KMS-11 (cell line): ENCODE measurements around the gene DUSP3.

ENCODE experiments used
- H2AFZ ChIP-seq: fragments of 200-600 bp; sonication (generic); 2 replicates; pipeline ENCODE4 v1.6.1; 2016; ENCODE audit warnings: antibody characterized with exemption, mixed run types, low read depth
- H3K27ac ChIP-seq: fragments of 200-600 bp; sonication (generic); 2 replicates; pipeline ENCODE4 v1.6.1; 2016; ENCODE audit warnings: mild to moderate bottlenecking, mixed run types
- H3K27me3 ChIP-seq: fragments of 200-600 bp; sonication (generic); 2 replicates; pipeline ENCODE4 v1.6.1; 2017; ENCODE audit warnings: mild to moderate bottlenecking, low read depth, mixed run types, moderate library complexity; ENCODE audit not compliant: insufficient read depth
- H3K36me3 ChIP-seq: fragments of 200-600 bp; sonication (generic); 2 replicates; pipeline ENCODE4 v1.6.1; 2017; ENCODE audit warnings: mild to moderate bottlenecking, mixed run types; ENCODE audit not compliant: insufficient read depth
- H3K4me1 ChIP-seq: fragments of 200-600 bp; sonication (generic); 2 replicates; pipeline ENCODE4 v1.6.1; 2016; ENCODE audit warnings: mild to moderate bottlenecking, low read depth, mixed run types; ENCODE audit not compliant: poor library complexity, severe bottlenecking
- H3K4me2 ChIP-seq: fragments of 200-600 bp; sonication (generic); 2 replicates; pipeline ENCODE4 v1.7.0; 2016; ENCODE audit warnings: mild to moderate bottlenecking, mixed run types
- H3K4me3 ChIP-seq: fragments of 200-600 bp; sonication (generic); IDR thresholded peaks from 2 replicates; pipeline ENCODE4 v1.6.1; 2017; ENCODE audit warnings: low read depth, low read length, mixed read lengths; ENCODE audit not compliant: insufficient read depth
- H3K79me2 ChIP-seq: fragments of 200-600 bp; sonication (generic); 2 replicates; pipeline ENCODE4 v1.6.1; 2016; ENCODE audit warnings: low read depth, mixed run types; ENCODE audit not compliant: insufficient read depth
- H3K9ac ChIP-seq: fragments of 200-600 bp; sonication (generic); 2 replicates; pipeline ENCODE4 v1.6.1; 2016; ENCODE audit warnings: mild to moderate bottlenecking, mixed run types
- H4K20me1 ChIP-seq: fragments of 200-600 bp; sonication (generic); 2 replicates; pipeline ENCODE4 v1.6.1; 2016; ENCODE audit warnings: mild to moderate bottlenecking, mixed run types; ENCODE audit not compliant: insufficient read depth
- TF ChIP-seq, protein P1 (sequence below): fragments of 200-600 bp; sonication (generic); conservative IDR thresholded peaks from 2 replicates; pipeline ENCODE4 v1.6.1; 2017; ENCODE audit warnings: low read depth, mild to moderate bottlenecking, antibody characterized with exemption, low read length, moderate library complexity, mixed read lengths

Gene DUSP3

DNA sequence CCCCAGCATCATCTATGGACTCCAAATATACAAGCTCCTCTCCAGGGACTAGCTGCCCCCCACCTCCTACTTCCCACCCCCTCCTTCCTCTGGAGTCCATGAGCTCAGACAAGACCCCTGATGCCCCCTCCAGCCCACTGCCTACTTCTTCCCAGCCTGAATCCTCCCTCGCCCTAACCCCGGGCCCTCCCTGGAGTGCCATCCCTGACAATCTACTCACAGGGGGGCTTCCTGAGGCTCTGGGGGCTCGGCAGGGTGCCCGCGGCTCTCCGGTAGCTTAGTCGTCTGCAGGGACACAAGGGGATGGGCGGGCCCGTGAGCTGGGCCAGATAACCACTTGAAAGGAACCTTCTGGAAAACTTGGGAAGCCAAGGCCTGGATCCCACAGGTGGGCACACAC, 39.0 kb upstream of the DUSP3 start:
- Histone ChIP-seq H3K36me3 (no peaks in the 10 kb centered on the region), H3K4me3 (no peak overlapping the region)
- TF ChIP-seq, protein P1, sequence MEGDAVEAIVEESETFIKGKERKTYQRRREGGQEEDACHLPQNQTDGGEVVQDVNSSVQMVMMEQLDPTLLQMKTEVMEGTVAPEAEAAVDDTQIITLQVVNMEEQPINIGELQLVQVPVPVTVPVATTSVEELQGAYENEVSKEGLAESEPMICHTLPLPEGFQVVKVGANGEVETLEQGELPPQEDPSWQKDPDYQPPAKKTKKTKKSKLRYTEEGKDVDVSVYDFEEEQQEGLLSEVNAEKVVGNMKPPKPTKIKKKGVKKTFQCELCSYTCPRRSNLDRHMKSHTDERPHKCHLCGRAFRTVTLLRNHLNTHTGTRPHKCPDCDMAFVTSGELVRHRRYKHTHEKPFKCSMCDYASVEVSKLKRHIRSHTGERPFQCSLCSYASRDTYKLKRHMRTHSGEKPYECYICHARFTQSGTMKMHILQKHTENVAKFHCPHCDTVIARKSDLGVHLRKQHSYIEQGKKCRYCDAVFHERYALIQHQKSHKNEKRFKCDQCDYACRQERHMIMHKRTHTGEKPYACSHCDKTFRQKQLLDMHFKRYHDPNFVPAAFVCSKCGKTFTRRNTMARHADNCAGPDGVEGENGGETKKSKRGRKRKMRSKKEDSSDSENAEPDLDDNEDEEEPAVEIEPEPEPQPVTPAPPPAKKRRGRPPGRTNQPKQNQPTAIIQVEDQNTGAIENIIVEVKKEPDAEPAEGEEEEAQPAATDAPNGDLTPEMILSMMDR = no peak

DNA sequence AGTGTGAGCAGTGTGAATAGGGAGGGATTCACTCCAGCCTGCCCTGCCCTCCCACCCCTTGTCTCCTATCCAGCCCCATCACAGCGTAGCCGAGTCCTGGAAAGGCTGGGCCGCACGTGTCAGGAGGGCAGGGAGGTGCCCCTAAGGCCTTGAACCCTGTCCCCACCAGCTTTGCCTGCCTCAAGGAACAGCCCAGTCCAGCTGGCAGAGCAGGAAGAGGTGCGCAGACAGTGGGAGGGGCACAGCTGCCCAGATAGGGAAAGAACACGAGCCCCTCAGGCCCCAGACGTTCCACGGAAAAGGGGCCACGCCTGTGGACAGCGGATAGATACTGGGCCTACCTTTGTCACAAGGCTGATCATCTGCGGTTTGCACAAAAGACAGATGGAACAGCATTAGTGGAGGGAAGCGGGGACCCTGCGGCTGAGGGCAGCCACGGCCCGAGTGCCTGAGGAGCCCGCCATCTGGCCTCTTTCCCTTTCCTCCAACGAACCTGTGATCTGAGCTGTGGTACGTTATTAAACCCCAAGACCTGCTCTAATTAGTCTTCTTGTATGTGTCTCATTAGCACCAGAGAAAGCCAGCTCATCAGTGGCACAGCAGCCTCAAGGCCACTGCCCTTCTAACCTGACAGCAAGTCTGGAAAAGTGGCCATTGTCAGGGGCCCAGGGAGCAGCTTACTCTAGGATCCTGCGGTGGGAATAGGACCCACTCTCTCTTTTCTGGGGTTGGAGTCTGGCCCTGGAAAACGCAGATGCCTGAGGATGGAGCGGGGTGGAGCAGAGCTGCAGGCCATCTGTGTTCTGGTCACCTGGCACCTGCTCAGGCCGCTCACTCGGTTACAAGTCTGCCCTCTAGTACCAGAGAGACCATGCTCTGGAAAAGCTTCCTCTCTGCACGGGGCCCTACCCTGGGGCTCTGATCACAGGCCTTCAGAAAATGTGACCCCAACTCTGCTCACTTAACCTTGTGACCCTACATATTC, 37.9 kb upstream of the DUSP3 start:
- no peaks in the 10 kb centered on the region for H3K36me3 ChIP-seq
- H2AFZ ChIP-seq = no peak overlapping the region
- H3K4me2 ChIP-seq = no peak overlapping the region
- H3K27ac ChIP-seq = no peak overlapping the region
- no peak overlapping the region for H3K9ac ChIP-seq
- TF ChIP-seq, protein P1 = no peak
- H3K27me3 ChIP-seq = no peaks in the 10 kb centered on the region
- H3K4me1 ChIP-seq = no peaks in the 10 kb centered on the region
- no peak overlapping the region for H3K4me3 ChIP-seq
- H4K20me1 ChIP-seq = no peaks in the 10 kb centered on the region
- H3K79me2 ChIP-seq = no peaks in the 10 kb centered on the region

More for the DNA sequence above, 39.0 kb upstream of the DUSP3 start:
- Histone ChIP-seq H3K79me2 (no peaks in the 10 kb centered on the region), H3K9ac (no peak overlapping the region), H2AFZ (no peak overlapping the region), H3K27ac (no peak overlapping the region), H3K4me1 (no peaks in the 10 kb centered on the region), H3K27me3 (no peaks in the 10 kb centered on the region), H3K4me2 (no peak overlapping the region), H4K20me1 (no peaks in the 10 kb centered on the region)

DNA sequence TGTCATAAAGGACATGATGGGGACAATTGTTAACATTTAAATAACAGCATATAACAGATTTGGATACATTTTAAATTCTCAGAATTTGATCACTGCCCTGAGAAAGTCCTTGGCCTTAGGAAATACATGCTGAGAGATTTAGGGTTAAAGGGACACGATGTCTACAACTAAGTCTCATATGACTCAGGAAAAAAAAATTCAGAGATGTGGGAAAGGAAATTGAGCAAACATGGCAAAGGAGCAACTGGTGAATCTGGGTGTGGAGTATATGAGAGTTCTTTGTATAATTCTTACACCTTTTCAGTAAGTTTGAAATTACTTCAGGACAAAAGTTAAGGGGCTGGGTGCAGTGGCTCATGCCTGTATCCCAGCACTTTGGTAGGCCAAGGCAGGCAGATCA, 35.9 kb upstream of the DUSP3 start:
- TF ChIP-seq, protein P1 = no peak
- Histone ChIP-seq H3K4me3 (no peak overlapping the region), H3K27ac (no peak overlapping the region), H3K4me2 (no peak overlapping the region), H3K4me1 (no peaks in the 10 kb centered on the region), H3K9ac (no peak overlapping the region), H3K36me3 (no peaks in the 10 kb centered on the region), H3K27me3 (no peaks in the 10 kb centered on the region), H2AFZ (no peak overlapping the region), H3K79me2 (no peaks in the 10 kb centered on the region), H4K20me1 (no peaks in the 10 kb centered on the region)

DNA sequence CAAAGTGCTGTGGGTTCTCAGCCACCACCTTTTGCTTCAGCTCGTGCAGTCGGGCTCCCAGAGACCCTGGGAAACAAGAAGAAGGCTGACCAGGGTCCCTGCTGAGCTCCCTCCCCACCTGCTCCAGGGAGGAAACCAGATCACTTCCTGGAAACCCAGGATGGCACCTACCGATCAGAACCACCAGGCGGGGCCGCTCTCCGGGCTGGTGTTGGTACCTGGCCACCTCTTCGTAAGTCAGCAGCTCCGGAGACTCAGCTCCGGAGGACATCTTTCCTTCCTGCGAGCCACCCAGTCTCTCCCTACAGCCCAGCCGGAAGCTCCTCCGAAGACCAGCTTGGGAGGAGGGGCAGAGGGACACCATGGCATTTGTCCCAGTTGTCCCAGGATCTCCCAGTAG, 35.2 kb upstream of the DUSP3 start:
- TF ChIP-seq, protein P1 = no peak
- Histone ChIP-seq H3K4me1 (no peaks in the 10 kb centered on the region), H3K27ac (no peak overlapping the region), H3K79me2 (no peaks in the 10 kb centered on the region), H2AFZ (no peak overlapping the region), H3K4me3 (no peak overlapping the region), H4K20me1 (no peaks in the 10 kb centered on the region), H3K4me2 (no peak overlapping the region), H3K27me3 (no peaks in the 10 kb centered on the region), H3K36me3 (no peaks in the 10 kb centered on the region), H3K9ac (no peak overlapping the region)
